H9 (cell line): Measurements from ENCODE around the gene TEX44. TPM values are rescaled to one million over a fixed set of nuclear protein-coding genes. Genes with fewer than 3 reads are reported as not detected.

Experiments used
- DNase-seq: peaks from one replicate; pipeline ENCODE4 v3.0.0-alpha.2; 2017
- H2AFZ ChIP-seq: one replicate; pipeline ENCODE4 v1.6.1; 2013; ENCODE audit warnings: mild to moderate bottlenecking, low read length, control low read depth, moderate library complexity
- H2AK5ac ChIP-seq: 2 replicates; pipeline ENCODE4 v1.6.1; 2013; ENCODE audit warnings: low read length, control low read depth, mixed read lengths; ENCODE audit not compliant: insufficient read length
- H2BK120ac ChIP-seq: one replicate; pipeline ENCODE4 v1.6.1; 2013; ENCODE audit warnings: low read depth, mild to moderate bottlenecking, low read length, control low read depth, inconsistent platforms; ENCODE audit not compliant: poor library complexity, severe bottlenecking
- H2BK12ac ChIP-seq: 2 replicates; pipeline ENCODE4 v1.6.1; 2013; ENCODE audit warnings: low read length, control low read depth, mixed read lengths, low read depth; ENCODE audit not compliant: insufficient read length
- H2BK15ac ChIP-seq: 2 replicates; pipeline ENCODE4 v1.6.1; 2013; ENCODE audit warnings: low read depth, low read length, control low read depth
- H2BK20ac ChIP-seq: one replicate; pipeline ENCODE4 v1.6.1; 2013; ENCODE audit warnings: low read depth, mild to moderate bottlenecking, low read length, control low read depth, inconsistent platforms; ENCODE audit not compliant: poor library complexity, severe bottlenecking
- H2BK5ac ChIP-seq: 2 replicates; pipeline ENCODE4 v1.6.1; 2013; ENCODE audit warnings: low read length, control low read depth, mixed read lengths; ENCODE audit not compliant: insufficient read length
- H3K14ac ChIP-seq: 2 replicates; pipeline ENCODE4 v1.6.1; 2013; ENCODE audit warnings: low read length, control low read depth; ENCODE audit not compliant: insufficient read depth
- H3K18ac ChIP-seq: 2 replicates; pipeline ENCODE4 v1.6.1; 2013; ENCODE audit warnings: low read depth, mild to moderate bottlenecking, mixed read lengths, low read length, control low read depth; ENCODE audit not compliant: insufficient read length
- H3K23ac ChIP-seq: 2 replicates; pipeline ENCODE4 v1.6.1; 2013; ENCODE audit warnings: low read length, control low read depth, mixed read lengths, low read depth; ENCODE audit not compliant: insufficient read length
- H3K23me2 ChIP-seq: 2 replicates; pipeline ENCODE4 v1.6.1; 2013; ENCODE audit warnings: low read depth, mild to moderate bottlenecking, mixed read lengths, low read length, control low read depth; ENCODE audit not compliant: insufficient read length, poor library complexity, severe bottlenecking
- H3K27ac ChIP-seq: 2 replicates; pipeline ENCODE4 v1.5.1; 2013; ENCODE audit warnings: low read length, control low read depth, mixed read lengths, low read depth; ENCODE audit not compliant: insufficient read length
- H3K27me3 ChIP-seq: 2 replicates; pipeline ENCODE4 v1.6.1; 2013; ENCODE audit warnings: low read length, control low read depth, inconsistent platforms; ENCODE audit not compliant: insufficient read depth
- H3K4ac ChIP-seq: 2 replicates; pipeline ENCODE4 v1.6.1; 2013; ENCODE audit warnings: low read depth, mild to moderate bottlenecking, control low read depth, inconsistent platforms, low read length, moderate library complexity
- H3K4me1 ChIP-seq: 2 replicates; pipeline ENCODE4 v1.6.1; 2013; ENCODE audit warnings: low read length, control low read depth, inconsistent platforms; ENCODE audit not compliant: insufficient read depth
- H3K4me2 ChIP-seq: 2 replicates; pipeline ENCODE4 v1.6.1; 2013; ENCODE audit warnings: low read length, control low read depth, mixed read lengths; ENCODE audit not compliant: insufficient read length, insufficient read depth
- H3K56ac ChIP-seq: 2 replicates; pipeline ENCODE4 v1.6.1; 2013; ENCODE audit warnings: low read depth, mild to moderate bottlenecking, mixed read lengths, low read length, control low read depth; ENCODE audit not compliant: insufficient read length
- H3K79me1 ChIP-seq: 2 replicates; pipeline ENCODE4 v1.6.1; 2013; ENCODE audit warnings: low read depth, mild to moderate bottlenecking, moderate library complexity, low read length, control low read depth, inconsistent platforms; ENCODE audit not compliant: insufficient read depth, poor library complexity, severe bottlenecking
- H3K79me2 ChIP-seq: 2 replicates; pipeline ENCODE4 v1.6.1; 2013; ENCODE audit warnings: low read length, control low read depth, inconsistent platforms; ENCODE audit not compliant: insufficient read depth
- H3K9ac ChIP-seq: 2 replicates; pipeline ENCODE4 v1.6.1; 2013; ENCODE audit warnings: low read length, control low read depth, mixed read lengths; ENCODE audit not compliant: insufficient read length; ENCODE audit errors: extremely low read depth
- H3K9me3 ChIP-seq: one replicate; pipeline ENCODE4 v1.6.1; 2013; ENCODE audit warnings: low read depth, low read length, inconsistent platforms; ENCODE audit not compliant: control insufficient read depth
- H3T11ph ChIP-seq: one replicate; pipeline ENCODE4 v1.6.1; 2013; ENCODE audit warnings: mild to moderate bottlenecking, low read length, control low read depth, inconsistent platforms
- H4K20me1 ChIP-seq: one replicate; pipeline ENCODE4 v1.6.1; 2013; ENCODE audit not compliant: control insufficient read depth, insufficient read length, insufficient read depth
- H4K5ac ChIP-seq: 2 replicates; pipeline ENCODE4 v1.6.1; 2013; ENCODE audit warnings: low read depth, mild to moderate bottlenecking, mixed read lengths, low read length, control low read depth; ENCODE audit not compliant: insufficient read length
- H4K8ac ChIP-seq: replicated peaks from 2 replicates; pipeline ENCODE4 v1.6.1; 2013; ENCODE audit warnings: low read length, control low read depth, mixed read lengths, low read depth; ENCODE audit not compliant: insufficient read length
- H4K91ac ChIP-seq: 2 replicates; pipeline ENCODE4 v1.6.1; 2013; ENCODE audit warnings: low read depth, mild to moderate bottlenecking, moderate library complexity, mixed read lengths, low read length, control low read depth; ENCODE audit not compliant: insufficient read length
- H3K27ac Mint-ChIP-seq, 3 experiments: 2 replicates in 2 of 3; 3 replicates in 1 of 3; pipeline ENCODE4 v1.8.0; 2020 to 2021; ENCODE audit warnings: mixed read lengths in 3 of 3, mild to moderate bottlenecking in 1 of 3, moderate library complexity in 1 of 3
- H3K27me3 Mint-ChIP-seq: 2 replicates; pipeline ENCODE4 v1.8.0; 2021; ENCODE audit warnings: low read depth, mild to moderate bottlenecking, moderate library complexity, mixed read lengths
- H3K36me3 Mint-ChIP-seq, 3 experiments: 2 replicates in 2 of 3; 3 replicates in 1 of 3; pipeline ENCODE4 v1.8.0; 2020 to 2021; ENCODE audit warnings: low read depth in 3 of 3, mixed read lengths in 3 of 3; ENCODE audit not compliant: insufficient read depth in 1 of 3
- H3K4me1 Mint-ChIP-seq, 2 experiments: 2 replicates each; pipeline ENCODE4 v1.8.0; 2020; ENCODE audit warnings: mixed read lengths in 2 of 2
- H3K4me3 Mint-ChIP-seq, 2 experiments: 2 replicates in 1 of 2; 3 replicates in 1 of 2; pipeline ENCODE4 v1.8.0; 2020 to 2021; ENCODE audit warnings: mild to moderate bottlenecking in 2 of 2, mixed read lengths in 2 of 2, moderate library complexity in 1 of 2
- H3K9me3 Mint-ChIP-seq, 2 experiments: 2 replicates in 1 of 2; 3 replicates in 1 of 2; pipeline ENCODE4 v1.8.0; 2020; ENCODE audit warnings: mild to moderate bottlenecking in 2 of 2, mixed read lengths in 2 of 2, moderate library complexity in 1 of 2
- CTCF ChIP-seq: fragments of 200-600 bp; sonication (generic); conservative IDR thresholded peaks from 3 replicates; pipeline ENCODE4 v1.8.0; 2021; ENCODE audit warnings: antibody characterized with exemption, mild to moderate bottlenecking
- whole genome bisulfite sequencing: extraction: QIAGEN DNeasy Blood & Tissue Kit; methylation state at CpG from one replicate; pipeline ENCODE4 v1.1.7; 2013; ENCODE audit warnings: missing lambda C conversion rate, low lambda C conversion rate, mixed read lengths; ENCODE audit not compliant: insufficient read length; ENCODE audit errors: extremely low coverage; 5-methylcytosine and 5-hydroxymethylcytosine counted together
- total RNA-seq: library from RNA; stranded (reverse); gene quantifications from 2 replicates; pipeline ENCODE4 v1.2.1, GENCODE V29; 2021

Gene TEX44
- total RNA-seq, 1 experiment from 2014 or later = not detected

DNA sequence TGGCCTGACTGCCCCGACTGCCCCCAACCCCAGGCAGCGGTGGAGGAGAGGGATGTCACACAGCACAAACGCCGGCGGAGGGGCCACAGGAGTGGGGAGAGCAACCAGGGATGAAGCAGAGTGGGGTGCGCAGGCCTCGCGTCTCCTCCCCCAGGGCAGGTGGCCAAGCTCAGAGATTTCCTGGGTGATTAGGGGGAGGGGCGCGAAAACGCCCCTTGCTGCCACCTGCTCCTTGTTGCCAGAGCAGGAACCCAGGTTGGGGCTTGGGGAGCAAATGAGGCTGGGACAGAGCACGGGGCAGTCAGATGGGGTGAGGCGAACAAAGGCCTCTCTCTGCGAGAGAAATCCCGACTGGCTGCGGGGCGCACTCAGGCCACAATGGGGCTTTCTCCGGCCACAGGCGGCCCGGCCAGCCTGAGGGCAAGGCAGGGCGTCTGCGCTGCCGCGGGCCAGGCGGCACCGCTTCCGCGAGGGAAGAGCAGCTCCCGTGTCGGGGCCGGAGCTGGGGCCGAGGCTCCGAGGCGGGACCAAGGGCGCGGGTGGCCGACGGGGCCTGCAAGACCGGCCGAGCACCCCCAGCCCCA, 11.5 kb downstream of the TEX44 start:
- Histone ChIP-seq H2BK12ac (peak overlapping the region; percentile 70), H3K4ac (peak overlapping the region; percentile 98), H3K23ac (no peak overlapping the region), H2BK5ac (no peak overlapping the region), H3T11ph (peak overlapping the region; percentile 1), H3K4me2 (peak overlapping the region; percentile 15), H2BK15ac (no peak overlapping the region), H4K20me1 (no peaks in the 10 kb centered on the region), H3K56ac (no peak overlapping the region), H4K5ac (peak overlapping the region; percentile 18), H2AFZ (no peak overlapping the region), H2AK5ac (no peak overlapping the region), H3K27me3 (no peaks in the 10 kb centered on the region), H3K79me1 (no peaks in the 10 kb centered on the region), H4K91ac (peak overlapping the region; percentile 90), H2BK20ac (no peak overlapping the region), H3K27ac (no peak overlapping the region), H3K9me3 (no peaks in the 10 kb centered on the region), H3K23me2 (no peaks in the 10 kb centered on the region), H3K9ac (peak overlapping the region; percentile 44), H2BK120ac (peak overlapping the region; percentile 91), H4K8ac (peak overlapping the region; percentile 45), H3K4me1 (no peaks in the 10 kb centered on the region; the same call in 1 of the 2 replicates), H3K79me2 (no peaks in the 10 kb centered on the region), H3K14ac (peak overlapping the region; percentile 66), H3K18ac (peak overlapping the region; percentile 98)
- no peak for TF ChIP-seq CTCF
- Mint-ChIP-seq H3K36me3 (peaks cover 0 to 1% (median 0%) of the 10 kb centered on the region in 3 experiments; a peak in 2 of 7 replicates), H3K4me3 (peak overlapping the region; percentile 29 to 62; a peak in 4 of 5 replicates), H3K27ac (peak overlapping the region in 2 of 3 experiments; percentile 81 to 94; a peak in 3 of 7 replicates), H3K9me3 (no peaks in the 10 kb centered on the region), H3K27me3 (no peaks in the 10 kb centered on the region; the same call in none of the 2 replicates), H3K4me1 (peaks cover 32 to 43% of the 10 kb centered on the region in 2 experiments)
- DNase-seq = no peak
- no CpG with 5 or more reads among the region's 40 CpGs for whole genome bisulfite sequencing
